ENCODE results near the gene ZNF284. TPM values are rescaled to one million over a fixed set of nuclear protein-coding genes. Genes with fewer than 3 reads are reported as not detected.

Gene ZNF284
- total RNA-seq, result 3.2 to 4.3 TPM (median 4.1 TPM) in 3 replicates
- long read RNA-seq, full-length matches to known transcripts, result 1 of 1 reads
- long read RNA-seq, partial matches to known transcripts, result 0 of 1 reads
- long read RNA-seq, other reads (novel, unspliced or antisense), result 0 of 1 reads

DNA sequence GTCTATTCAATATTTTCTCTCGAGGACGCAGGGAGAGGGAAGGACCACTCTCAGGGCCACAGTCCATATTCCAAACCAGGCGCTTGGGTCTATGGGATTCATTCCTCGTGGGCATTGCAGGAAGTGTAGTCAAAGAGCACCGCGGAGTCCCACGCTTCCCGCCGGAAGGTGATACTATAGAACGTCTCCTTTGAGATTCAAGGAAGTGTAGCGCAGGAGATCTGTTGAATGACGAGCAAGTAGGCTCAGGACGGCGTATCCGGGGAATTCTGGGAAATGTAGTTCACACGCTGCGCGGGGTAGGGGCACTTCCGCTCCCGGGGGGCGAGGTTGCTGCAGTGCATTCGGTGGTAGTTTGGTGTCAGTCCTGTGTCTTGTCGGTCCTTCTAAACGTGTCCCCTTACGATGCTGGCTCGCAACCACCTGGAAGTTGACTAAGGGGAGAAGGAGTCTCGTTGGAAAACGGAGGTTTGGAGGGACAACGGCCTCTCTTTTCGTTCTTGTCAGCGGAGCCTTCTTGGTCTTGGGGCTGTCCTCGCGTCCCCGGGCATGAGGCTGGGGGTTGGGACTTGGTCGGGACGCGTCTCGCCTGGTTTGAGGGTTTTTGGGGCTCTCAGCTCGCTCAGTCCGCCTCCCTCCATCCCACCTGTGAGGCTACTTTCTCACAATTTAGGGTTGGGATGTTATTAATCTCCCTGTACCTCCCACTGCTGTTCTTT lies at the start of gene ZNF284:
Gene ZNF284 (plus strand): TSS at position 336 of the 719 bp plus-strand sequence. CDS start 4,231 bp downstream, outside the sequence.
- H3K4me1 Mint-ChIP-seq (ENCODE audit: low read depth), result peaks cover 23% of the 10 kb centered on the region
- DNase-seq (ENCODE audit: low spot score), result no peak
- no peaks in the 10 kb centered on the region for H3K27me3 Mint-ChIP-seq (ENCODE audit: low read depth)
- H3K36me3 Mint-ChIP-seq (ENCODE audit: low read depth), result peaks cover 21% of the 10 kb centered on the region
- peaks cover 34% of the 10 kb centered on the region for H3K9me3 Mint-ChIP-seq (ENCODE audit: low read depth)
- peak within 1 kb of the TSS; percentile 93 for H3K4me3 Mint-ChIP-seq (ENCODE audit: unreplicated experiment)
- TF ChIP-seq, protein P1, sequence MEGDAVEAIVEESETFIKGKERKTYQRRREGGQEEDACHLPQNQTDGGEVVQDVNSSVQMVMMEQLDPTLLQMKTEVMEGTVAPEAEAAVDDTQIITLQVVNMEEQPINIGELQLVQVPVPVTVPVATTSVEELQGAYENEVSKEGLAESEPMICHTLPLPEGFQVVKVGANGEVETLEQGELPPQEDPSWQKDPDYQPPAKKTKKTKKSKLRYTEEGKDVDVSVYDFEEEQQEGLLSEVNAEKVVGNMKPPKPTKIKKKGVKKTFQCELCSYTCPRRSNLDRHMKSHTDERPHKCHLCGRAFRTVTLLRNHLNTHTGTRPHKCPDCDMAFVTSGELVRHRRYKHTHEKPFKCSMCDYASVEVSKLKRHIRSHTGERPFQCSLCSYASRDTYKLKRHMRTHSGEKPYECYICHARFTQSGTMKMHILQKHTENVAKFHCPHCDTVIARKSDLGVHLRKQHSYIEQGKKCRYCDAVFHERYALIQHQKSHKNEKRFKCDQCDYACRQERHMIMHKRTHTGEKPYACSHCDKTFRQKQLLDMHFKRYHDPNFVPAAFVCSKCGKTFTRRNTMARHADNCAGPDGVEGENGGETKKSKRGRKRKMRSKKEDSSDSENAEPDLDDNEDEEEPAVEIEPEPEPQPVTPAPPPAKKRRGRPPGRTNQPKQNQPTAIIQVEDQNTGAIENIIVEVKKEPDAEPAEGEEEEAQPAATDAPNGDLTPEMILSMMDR (IDR thresholded peaks at IDR 0.05), result no peak
- H3K27ac Mint-ChIP-seq (ENCODE audit: unreplicated experiment), result peak within 1 kb of the TSS; percentile 86

DNA sequence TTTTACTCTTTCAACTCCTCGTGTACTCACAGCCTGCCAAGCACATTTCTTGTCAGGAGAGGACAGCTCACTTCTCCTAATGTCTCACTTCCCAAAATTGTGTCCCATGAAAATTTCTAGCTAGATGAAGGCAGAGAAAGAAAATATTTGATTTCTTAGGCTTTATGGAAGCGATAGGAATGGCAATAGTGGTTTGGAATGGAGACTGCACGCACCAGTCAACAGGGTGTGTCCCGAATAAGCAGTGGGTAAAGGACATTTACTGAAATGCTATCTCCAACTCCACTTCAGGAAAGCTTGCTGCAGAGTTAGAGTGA lies 47.1 kb upstream of the ZNF284 start:
- peaks cover 40% of the 10 kb centered on the region for H3K9me3 Mint-ChIP-seq (ENCODE audit: low read depth)
- H3K36me3 Mint-ChIP-seq (ENCODE audit: low read depth), result peaks cover 39% of the 10 kb centered on the region
- H3K27me3 Mint-ChIP-seq (ENCODE audit: low read depth), result peaks cover 16% of the 10 kb centered on the region
- peak overlapping the region; percentile 95 for H3K27ac Mint-ChIP-seq (ENCODE audit: unreplicated experiment)
- peak overlapping the region; percentile 88 for H3K4me3 Mint-ChIP-seq (ENCODE audit: unreplicated experiment)
- TF ChIP-seq, protein P1 (IDR thresholded peaks at IDR 0.05), result no peak
- peaks cover 19% of the 10 kb centered on the region for H3K4me1 Mint-ChIP-seq (ENCODE audit: low read depth)
- no peak for DNase-seq (ENCODE audit: low spot score)

DNA sequence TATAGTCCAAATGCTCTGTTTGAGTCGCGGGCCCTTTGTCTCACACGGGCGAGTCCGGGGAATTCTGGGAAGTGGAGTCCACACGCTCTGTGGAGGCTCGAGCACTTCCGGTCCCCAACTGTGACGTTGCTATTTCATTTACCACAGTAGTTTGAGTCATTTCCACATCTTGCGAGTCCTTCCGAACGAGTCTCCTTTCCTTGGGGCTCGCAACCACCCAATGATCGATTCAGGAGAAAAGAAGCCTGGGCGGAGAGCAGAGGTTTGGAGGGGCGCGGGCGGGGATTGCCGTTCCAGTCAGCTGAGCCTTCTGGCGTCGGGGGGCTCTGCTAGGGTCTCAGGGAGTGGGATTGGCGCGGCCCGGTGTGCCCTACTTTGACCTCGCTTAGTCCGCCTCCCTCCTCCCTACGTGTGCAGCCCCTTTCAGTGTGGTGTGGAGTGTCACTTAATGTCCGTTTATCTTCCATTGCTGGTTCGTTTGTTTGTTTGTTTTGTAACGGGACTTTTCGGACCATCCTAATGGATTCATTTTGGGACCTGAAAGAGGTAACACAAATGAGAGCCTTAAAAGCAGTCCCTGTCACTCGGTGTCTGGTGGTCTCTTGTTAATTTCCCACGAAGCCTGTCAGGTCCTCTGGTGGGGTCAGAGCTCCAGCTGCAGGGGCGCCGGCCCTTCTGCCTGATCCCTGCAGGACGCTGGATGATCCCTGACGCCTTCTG lies 46.6 kb upstream of the ZNF284 start, which contains the start of gene ZNF222:
Gene ZNF222 (plus strand): TSS at position 163 of the 720 bp plus-strand sequence. CDS start 58 bp downstream, at position 221.
- DNase-seq (ENCODE audit: low spot score), result no peak
- Mint-ChIP-seq H3K27me3 (ENCODE audit: low read depth) (peaks cover 13% of the 10 kb centered on the region), H3K4me3 (ENCODE audit: unreplicated experiment) (peak within 1 kb of the TSS; percentile 88), H3K27ac (ENCODE audit: unreplicated experiment) (peak within 1 kb of the TSS; percentile 95), H3K36me3 (ENCODE audit: low read depth) (peaks cover 44% of the 10 kb centered on the region), H3K9me3 (ENCODE audit: low read depth) (peaks cover 40% of the 10 kb centered on the region), H3K4me1 (ENCODE audit: low read depth) (peaks cover 19% of the 10 kb centered on the region)
- TF ChIP-seq, protein P1 (IDR thresholded peaks at IDR 0.05), result no peak

DNA sequence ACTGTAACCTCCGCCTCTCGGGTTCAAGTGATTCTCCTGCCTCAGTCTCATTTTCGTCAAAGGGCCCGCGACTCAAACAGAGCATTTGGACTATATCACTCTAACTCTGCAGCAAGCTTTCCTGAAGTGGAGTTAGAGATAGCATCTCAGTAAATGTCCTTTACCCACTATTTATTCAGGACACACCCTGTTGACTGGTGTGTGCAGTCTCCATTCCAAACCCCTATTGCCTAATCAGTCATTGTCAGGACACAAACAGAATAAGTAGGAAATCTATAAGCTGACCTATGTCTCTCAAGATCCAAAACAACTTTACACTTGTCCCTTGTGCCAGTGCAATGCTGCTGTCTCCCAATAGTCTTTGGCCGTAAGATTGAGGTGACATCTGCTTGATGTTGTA lies 45.3 kb upstream of the ZNF284 start:
- no peak overlapping the region for H3K27ac Mint-ChIP-seq (ENCODE audit: unreplicated experiment)
- H3K27me3 Mint-ChIP-seq (ENCODE audit: low read depth), result peaks cover 6% of the 10 kb centered on the region
- peaks cover 44% of the 10 kb centered on the region for H3K9me3 Mint-ChIP-seq (ENCODE audit: low read depth)
- peaks cover 52% of the 10 kb centered on the region for H3K36me3 Mint-ChIP-seq (ENCODE audit: low read depth)
- no peak for DNase-seq (ENCODE audit: low spot score)
- peaks cover 19% of the 10 kb centered on the region for H3K4me1 Mint-ChIP-seq (ENCODE audit: low read depth)
- TF ChIP-seq, protein P1 (IDR thresholded peaks at IDR 0.05), result no peak
- H3K4me3 Mint-ChIP-seq (ENCODE audit: unreplicated experiment), result no peak overlapping the region

DNA sequence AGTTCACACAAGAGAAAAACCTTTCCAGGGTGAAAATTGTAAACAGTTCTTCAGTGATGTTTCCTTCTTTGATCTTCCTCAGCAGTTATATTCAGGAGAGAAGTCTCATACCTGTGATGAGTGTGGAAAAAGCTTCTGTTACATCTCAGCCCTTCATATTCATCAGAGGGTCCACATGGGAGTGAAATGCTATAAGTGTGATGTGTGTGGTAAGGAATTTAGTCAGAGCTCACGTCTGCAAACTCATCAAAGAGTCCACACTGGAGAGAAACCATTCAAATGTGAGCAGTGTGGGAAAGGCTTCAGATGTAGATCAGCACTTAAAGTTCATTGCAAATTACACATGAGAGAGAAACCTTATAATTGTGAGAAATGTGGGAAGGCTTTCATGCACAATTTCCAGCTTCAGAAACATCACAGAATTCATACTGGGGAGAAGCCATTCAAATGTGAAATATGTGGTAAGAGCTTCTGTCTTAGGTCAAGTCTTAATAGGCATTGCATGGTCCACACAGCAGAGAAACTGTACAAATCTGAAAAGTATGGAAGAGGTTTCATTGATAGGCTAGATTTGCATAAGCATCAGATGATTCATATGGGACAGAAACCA lies 39.9 kb upstream of the ZNF284 start:
- H3K27ac Mint-ChIP-seq (ENCODE audit: unreplicated experiment), result no peak overlapping the region
- TF ChIP-seq, protein P1 (IDR thresholded peaks at IDR 0.05), result no peak
- H3K27me3 Mint-ChIP-seq (ENCODE audit: low read depth), result no peaks in the 10 kb centered on the region
- no peak for DNase-seq (ENCODE audit: low spot score)
- peaks cover 68% of the 10 kb centered on the region for H3K36me3 Mint-ChIP-seq (ENCODE audit: low read depth)
- H3K4me3 Mint-ChIP-seq (ENCODE audit: unreplicated experiment), result no peak overlapping the region
- H3K4me1 Mint-ChIP-seq (ENCODE audit: low read depth), result peaks cover 6% of the 10 kb centered on the region
- peaks cover 81% of the 10 kb centered on the region for H3K9me3 Mint-ChIP-seq (ENCODE audit: low read depth)
